ENCODE results near the gene ROBO1.
"Not testable (repeated sequence)": the region's sequence is repeated elsewhere in the genome, so short reads cannot be mapped to it uniquely, and the experiment has no call there.

ROBO1 gene

DNA sequence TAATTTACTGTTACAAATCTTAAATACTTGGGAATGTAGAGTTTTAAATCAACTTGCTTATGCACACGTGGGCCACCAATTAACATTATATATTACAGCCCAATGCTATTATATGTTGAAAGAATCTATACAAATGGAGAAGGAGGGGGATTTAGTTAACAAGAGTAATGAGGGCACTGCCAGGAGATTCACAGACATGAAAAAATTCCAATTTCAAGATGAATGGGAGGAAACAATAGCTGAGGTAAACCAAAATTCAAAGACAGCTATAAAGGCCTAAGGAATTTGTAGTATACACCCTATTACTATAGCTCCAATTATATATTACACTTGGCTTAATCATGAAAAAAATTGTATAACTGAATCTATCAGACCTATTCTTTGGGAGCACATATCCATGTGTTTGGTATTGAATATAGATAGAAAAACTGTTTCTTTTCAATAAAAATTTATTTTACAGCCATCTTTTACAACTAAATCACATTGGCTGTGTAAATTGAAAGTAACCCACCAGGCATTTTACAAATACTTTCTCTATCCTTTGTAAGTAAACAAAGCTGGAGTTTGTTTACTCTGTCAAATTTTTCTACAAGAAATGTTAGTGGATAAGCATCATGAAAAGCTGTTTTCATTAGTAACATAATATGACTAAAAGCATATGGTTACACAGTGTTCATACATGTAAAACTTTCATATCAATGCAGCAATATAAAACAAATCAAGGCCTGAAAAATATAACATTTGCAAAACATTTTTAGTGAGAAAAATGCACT is 1045.8 kb downstream of the ROBO1 start:
- DNase-seq: no peak

DNA sequence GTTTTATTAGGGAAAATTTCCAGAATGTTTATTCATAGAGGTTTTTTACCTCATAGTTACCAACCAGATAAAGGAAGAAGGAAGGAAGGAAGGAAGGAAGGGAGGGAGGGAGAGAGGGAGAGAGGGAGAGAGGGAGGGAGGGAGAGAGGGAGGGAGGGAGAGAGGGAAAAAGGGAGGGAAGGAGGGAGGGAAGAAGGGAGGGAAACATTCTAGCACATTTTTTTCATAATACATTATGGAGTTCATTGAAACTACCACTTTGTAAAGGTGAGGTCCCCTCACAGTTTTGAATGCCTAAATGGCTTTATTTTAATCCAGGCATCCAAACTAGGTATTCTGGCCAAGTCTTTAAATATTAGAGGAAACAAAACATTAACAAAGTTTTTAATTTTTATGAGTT is 1049.1 kb downstream of the ROBO1 start:
- no peak for DNase-seq

DNA sequence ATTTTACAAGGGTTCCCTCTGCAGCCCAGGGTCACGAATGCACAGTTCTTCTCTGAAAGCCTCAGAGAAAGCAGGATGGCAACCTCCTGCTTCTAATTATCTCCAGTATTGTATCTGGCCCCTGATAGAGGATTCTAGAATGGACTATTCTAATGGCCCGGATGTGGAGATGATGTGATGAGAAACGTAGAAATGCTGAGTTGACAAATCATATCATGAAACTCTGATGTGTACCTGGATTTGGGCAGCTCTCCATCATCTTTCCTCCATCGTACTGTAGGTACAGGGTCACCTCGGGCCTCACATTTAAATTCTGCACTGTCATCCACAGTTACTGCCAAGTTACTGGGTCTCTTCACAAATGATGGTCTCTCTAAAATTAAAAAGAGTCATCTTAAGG is 1050.8 kb downstream of the ROBO1 start:
- no peak for DNase-seq

DNA sequence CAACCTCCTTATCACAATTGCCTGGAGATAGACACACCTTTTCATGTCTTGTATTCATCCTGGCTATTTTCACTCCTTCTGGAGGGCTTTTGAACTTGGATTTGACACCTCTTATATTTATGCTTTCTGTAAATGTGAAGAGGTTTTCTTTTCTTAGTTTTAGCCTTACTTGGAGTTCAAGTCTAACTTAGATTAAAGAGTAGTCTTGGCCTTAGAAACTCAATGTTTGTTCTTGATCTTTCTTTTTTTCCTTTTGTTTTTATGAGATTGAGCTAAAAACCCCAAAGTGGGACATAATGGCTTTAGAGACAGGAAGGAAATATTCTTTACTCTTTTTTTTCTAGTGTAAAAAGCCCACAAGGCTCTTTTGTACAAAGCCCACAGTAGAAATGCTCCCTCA is 1054.9 kb downstream of the ROBO1 start:
- DNase-seq: no peak

DNA sequence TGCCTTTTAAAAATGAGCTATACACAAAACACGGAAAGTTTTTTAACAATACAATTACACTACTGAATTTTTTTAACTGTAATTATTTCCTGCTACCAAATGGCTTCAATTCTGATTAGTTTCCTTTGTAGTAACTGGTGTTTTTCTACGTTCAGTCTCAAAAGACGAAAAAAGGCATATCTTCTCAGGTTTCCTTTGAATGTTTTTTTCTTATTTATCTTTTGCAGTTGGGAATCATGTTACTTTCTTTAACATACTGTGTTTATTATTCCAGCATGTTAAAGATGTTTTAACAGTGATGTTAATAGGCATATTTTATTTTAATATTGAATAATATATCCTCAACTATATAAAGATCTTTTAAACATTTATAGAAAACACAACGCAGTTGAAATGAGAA is 1055.5 kb downstream of the ROBO1 start:
- DNase-seq: no peak

DNA sequence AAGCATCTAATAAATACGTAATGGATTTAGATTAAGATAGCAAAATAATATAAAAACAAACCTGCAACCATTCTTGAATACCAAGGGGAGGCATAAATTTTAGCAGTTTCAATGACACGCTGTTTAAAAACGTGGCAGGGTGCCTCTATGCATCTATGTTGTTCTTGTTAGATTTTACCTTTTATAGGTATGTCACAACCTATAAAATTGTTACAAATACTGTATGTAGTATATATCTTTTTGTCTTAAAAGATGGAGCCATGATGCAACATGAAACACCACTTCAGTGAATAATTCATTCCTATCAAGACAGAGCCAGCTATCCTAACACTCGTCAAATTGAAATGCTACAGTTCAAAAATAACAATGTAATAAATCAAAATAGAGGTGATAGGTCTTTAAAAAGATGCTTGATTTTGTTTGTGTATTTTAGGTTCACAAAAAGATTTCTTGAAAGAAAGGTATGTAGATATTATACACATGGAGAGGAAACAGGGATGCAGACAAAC is 1059.2 kb downstream of the ROBO1 start:
- no peak for DNase-seq

DNA sequence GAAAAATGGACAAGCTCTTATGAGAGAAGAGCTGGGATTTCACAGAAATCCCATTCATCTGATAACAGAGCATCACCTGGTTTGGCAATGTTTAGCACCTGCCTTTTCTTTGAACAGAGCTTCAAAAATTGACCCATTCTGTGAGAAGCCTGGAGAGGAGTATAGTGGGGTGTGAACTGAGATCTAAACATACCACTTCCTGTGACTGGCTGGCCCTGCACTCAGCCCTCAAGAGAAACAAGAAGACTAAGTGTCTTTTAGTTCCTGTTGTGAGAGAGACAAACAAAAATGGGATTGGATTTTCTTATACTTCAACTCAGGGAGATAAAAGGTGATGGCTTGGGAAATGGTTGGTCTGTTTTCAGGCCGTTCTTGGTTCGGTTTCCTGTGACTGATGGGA is 1060.2 kb downstream of the ROBO1 start:
- no peak for DNase-seq

DNA sequence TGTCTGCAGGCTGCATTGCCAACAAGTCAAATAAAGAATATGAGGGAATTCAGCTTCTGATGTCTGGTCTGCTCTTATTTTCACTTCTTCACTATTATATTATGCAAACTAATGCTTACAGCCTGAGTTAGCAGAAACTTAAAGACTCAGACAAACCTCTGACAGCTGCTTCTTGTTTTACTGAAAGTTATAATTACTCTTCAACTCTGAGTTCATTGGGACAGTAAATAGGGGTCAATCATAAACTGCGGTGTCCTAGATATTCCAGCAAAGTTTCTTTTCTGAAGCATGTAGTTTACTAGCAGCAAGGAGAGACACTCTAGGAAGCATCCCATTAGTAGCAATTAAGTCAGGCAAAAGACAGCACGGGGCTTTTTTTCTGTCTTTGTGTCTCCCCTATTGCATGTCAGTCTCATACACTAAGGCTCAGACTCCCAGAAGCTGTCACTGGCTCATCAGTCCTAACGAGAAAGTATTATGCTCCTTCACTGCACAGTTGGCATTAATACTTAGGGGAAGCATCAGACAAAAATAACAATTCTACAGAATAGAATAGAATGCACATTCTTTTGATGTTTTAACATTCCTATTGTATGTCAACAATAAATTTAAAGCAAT is 1060.8 kb downstream of the ROBO1 start:
- no peak for DNase-seq

DNA sequence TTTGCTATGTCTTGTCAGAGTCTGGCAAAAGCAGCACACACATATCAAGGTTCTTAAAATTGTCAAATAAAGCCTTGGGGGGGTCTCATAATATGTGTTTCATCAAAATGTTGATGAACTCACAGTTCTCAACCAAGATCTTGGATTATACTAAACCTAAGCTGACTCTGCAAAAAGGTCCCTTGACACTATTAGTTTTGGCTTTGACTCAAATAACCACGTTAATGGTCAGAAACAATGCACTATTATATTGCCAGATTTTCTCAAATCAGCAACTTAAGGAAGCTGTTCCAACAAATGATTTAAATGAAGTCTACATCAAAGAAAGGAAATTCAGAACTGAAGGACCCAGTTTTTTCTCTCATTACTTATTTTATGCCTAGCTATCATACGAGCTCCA is 1063.9 kb downstream of the ROBO1 start:
- DNase-seq: no peak

DNA sequence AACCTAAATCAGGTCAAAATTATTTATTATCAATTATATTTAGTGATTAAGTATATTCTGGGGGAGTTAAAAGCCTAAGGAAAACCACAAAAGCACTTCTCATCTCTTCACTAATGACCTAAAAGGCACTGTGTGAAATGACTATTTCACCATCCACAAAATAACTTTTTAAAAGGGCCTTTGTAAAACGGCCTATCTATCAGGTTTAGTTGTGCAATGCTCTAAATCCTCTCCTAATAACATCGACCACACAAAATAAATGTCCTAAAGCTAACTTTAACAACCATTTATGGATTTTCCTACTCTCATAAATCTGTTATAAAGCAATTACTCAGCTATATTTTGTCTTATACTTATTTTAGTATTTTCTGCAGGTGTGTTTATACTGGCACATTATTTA is 1066.3 kb downstream of the ROBO1 start:
- DNase-seq: no peak

DNA sequence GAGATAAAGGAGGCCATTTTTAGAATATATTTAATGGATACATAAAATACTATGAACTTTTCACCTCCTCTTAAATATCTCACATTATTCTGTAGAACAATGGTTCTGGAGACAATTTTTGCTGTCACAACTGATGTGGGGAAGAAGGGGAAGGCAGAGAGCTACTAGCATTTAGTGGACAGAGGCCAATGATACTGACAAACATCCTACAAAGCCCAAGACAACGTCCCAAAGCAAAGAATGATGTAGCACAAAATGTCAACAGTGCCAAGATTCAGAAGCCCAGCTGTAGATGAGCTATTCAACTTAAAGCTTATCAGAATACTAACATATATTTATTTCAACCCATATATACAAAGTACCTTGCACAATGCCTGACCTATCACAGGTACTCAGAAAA is 1069.4 kb downstream of the ROBO1 start:
- no peak for DNase-seq

DNA sequence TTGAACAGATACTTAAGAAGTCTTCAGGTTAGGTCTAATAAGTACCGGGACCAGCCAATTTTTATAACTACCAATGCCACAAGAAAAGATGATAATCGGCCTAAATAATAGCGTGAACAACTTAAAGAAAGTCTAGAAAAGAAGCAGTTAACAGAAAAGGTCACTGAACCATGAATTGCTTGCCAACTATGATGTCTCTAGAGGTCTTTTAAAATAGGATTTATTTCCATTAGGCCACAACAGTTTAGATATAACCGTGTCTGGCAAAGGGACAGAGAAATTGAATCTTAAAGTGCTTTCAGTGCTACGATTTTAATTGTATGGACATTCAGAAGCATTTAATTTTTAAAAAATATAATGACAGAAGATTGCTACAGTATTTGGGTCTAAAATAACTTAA is 1070.4 kb downstream of the ROBO1 start:
- no peak for DNase-seq

DNA sequence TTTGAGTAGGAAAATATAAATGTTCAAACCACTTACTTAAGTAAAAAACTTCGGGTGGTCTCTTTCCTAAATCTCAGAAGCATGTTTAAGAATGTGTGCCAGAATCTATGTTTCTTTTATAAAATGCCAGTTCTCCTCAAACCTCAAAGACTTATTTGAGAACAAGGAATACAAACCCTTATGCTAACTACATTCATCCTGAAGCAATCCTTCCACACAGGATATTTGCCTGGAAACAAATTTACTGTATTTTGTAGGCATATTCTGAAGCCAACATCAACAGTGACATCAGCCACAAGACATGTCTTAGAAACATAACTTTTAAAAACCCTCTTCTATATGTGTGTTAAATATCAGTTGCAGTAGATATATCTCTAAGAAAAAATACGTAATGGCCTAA is 1077.0 kb downstream of the ROBO1 start:
- no peak for DNase-seq

DNA sequence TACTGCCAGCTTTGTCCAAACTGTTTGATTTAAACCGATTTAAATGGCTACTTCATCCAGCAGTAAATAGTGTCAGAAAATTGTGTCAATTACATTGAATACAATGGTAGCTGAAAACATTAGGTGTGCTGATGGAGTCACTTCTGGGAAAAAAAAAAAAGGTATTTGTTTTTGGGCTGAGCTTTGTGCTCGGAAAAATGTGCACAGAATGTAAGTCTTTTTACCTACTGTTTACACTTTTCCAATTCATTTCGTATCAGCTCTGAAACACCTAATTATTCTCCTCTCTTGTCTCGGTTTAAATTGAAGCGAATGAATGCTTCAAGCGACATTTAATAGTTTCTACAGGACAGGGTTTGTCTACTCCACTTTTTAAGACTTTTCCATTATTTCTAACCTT is 1078.4 kb downstream of the ROBO1 start:
- DNase-seq: no peak

DNA sequence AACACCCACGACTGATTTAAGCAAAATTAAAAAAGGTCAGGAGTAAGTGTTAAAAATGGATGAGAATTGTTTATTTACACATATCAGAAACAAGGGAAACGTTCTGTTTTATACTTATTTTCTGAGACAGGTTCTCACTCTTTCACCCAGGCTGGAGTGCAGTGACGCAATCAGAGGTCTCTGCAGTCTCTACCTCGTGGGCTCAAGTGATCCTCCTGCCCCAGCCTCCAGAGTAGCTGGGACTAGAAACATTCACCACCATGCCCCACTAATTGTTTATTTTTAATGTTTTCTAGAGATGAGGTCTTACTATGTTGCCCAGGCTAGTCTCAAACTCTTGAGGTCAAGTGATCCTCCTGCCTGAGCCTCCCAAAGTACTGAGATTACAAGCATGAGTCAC is 1080.3 kb downstream of the ROBO1 start:
- DNase-seq: no peak

DNA sequence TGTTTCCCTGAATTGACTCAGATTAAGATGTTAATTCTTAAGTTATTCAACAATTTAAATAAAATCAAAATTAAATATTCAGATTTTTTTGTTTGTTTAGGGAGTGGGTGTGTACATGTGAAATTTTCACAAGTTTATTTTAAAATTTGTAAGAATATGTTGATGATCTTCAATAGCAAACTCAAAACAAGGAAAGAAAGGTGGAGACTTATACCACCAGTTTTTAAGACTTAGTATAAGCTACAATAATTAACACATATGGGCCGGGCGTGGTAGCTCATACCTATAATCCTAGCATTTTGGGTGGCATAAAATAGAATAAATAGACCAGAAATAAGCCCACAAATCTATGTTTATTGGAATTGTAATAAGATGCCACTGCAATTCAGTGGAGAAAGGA is 1084.5 kb downstream of the ROBO1 start:
- DNase-seq: no peak

DNA sequence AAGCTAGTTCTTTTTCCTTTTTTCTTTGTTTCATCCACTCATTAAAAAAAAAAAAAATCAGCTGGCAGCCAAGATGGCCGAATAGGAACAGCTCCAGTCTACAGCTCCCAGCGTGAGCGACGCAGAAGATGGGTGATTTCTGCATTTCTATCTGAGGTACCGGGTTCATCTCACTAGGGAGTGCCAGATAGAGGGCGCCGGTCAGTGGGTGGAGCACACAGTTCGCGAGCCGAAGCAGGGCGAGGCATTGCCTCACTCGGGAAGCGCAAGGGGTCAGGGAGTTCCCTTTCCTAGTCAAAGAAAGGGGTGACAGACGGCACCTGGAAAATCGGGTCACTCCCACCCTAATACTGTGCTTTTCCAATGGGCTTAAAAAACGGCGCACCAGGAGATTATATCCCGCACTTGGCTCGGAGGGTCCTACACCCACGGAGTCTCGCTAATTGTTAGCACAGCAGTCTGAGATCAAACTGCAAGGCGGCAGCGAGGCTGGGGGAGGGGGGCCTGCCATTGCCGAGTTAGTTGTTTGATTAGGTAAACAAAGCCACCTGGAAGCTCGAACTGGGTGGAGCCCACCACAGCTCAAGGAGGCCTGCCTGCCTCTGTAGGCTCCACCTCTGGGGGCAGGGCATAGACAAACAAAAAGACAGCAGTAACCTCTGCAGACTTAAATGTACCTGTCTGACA is 1092.5 kb downstream of the ROBO1 start:
- DNase-seq: not testable (repeated sequence)

DNA sequence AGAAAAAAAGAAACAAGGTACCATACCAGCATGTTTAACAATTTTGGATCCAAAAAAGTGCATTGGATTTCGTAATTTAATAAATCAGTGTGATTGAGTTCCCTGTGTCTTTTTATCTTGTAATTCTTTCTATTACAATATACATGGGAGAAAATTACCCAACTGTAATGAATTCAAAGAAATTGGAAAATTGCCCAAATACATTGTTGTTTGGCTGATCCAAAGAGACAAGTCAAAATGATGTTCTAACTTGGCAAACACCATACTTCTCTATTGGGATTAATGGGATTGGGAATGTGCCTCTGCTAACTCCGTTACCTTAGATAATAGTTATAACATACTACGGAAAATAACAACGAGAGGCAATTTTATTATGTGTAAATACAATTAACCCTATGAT is 1097.1 kb downstream of the ROBO1 start:
- DNase-seq: no peak

DNA sequence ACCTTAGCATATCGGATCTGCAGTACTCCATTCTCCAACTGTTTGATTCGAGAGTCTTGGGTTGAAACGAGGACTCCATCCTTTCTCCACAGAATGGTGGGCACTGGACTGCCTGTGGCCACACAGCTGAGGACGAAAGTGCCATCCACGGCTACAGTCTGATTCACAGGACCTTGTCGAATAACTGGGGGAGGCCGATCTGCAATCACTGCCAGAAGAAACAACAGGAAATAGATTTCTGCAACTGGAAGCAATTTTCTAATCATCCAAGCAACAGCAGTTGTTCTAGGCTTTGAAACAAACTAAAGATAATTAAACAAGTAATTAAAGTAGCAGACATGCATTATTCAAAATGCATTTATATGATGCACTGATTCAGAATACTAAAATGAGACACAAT is 1097.7 kb downstream of the ROBO1 start:
- no peak for DNase-seq

DNA sequence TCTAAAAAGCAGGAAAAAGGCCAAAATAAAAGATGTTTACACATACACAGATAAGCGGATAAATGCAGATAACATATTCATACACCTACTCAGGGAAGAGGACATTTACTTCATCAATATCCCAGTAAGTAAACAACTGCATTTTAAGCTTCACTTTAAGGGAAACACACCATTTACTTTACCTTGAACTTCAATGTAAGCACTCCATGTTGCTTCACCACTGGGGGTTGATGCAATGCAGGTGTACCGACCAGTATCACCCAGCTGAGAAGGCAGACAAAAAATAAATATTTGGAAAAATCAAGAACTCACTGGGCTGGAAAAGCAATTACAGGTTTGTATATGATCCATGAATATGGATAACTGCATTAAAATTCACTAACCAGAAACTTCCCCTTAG is 1099.5 kb downstream of the ROBO1 start:
- no peak for DNase-seq

DNA sequence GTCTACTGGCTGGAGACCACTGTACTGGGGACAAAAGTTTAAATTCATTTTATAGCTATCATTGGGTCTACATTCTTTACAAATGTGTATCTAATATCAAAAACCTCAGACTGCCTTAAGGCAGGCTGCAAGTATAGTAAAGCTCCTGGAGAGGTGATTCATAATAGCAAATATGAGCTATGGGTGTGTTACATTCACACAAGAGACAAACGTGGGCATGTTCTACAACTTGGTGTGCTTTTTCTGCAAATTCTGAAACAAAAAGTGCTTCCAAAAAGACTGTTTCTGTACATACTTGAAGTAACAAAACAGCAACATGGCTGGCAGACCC is 1101.4 kb downstream of the ROBO1 start:
- no peak for DNase-seq

DNA sequence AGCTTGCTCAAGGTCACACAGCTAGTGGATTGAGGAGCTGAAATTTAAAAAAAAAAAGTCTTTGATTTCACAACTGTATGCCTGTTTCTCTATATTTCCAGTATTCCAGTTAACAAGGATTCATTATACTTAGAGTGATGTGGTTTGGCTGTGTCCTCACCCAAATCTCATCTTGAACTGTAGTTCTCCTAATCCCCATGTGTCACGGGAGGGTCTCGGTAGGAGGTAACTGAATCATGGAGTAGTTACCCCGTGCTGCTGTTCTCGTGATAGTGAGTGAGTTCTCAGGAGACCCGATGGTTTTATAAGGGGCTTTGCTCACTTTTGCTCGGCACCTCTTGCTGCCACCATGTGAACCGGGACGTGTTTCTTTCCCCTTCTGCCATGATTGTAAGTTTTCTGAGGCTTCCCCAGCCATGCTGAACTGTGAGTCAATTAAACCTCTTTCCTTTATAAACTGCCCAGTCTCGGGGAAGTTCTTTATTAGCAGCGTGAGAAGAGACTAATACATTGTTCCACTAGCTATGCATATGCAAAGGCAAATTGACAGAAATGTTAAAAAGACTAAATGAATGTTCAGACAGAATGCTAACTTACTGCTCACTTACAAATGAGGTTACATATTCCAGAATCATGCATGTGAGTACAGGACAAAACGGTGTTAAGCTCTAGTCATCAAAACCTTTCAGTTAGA is 1101.9 kb downstream of the ROBO1 start:
- no peak for DNase-seq

DNA sequence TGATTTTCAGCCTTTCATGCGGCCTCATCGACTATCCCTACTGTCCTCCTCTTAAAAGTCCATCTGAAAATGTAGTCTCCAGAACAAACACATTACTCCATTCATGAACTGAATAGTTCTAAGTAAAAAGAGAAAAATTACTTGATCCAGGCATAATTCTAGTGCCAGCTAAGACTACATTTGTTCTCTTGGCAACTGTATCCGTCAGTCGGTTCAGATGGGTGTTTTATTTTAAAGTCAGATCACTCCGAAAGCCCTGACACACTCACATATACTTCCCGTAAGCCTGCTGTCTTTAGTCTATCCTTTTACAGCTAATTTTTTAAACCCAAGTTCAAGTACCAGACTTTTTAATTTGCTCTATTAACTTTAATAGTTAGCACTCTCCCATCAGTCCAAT is 1102.7 kb downstream of the ROBO1 start:
- no peak for DNase-seq

DNA sequence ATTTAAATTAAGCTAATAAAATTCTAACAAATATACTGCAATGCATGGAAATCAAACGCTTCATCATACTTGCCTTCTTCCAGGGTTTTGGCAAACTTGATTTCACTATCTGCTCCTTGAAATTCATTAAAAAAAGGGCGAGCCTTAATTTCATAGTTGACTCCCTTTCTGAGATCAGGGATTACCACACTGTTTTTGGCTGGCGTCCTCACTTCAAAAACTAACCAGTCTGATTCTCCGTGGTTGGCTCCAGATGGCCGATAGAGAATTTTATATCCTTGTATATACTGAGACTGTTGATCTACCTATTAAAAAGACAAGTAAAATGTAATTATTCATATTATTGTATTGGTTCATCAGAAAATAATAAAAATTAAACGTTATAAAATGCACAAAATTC is 1106.8 kb downstream of the ROBO1 start:
- DNase-seq: no peak

Measured in NCI-H2171 (cell line).